HUES6 (cell line): ENCODE measurements around the gene NIPA2.

Experiments
- H3K27ac ChIP-seq: 2 replicates; pipeline ENCODE4 v1.7.0; 2013; ENCODE audit warnings: low read depth, mild to moderate bottlenecking, low read length, inconsistent platforms
- H3K27me3 ChIP-seq: 2 replicates; pipeline ENCODE4 v1.6.1; 2013; ENCODE audit warnings: low read length; ENCODE audit not compliant: control insufficient read depth, insufficient read depth
- H3K36me3 ChIP-seq: 2 replicates; pipeline ENCODE4 v1.6.1; 2013; ENCODE audit warnings: low read length; ENCODE audit not compliant: control insufficient read depth, insufficient read depth
- H3K4me1 ChIP-seq: 2 replicates; pipeline ENCODE4 v1.6.1; 2013; ENCODE audit warnings: low read length; ENCODE audit not compliant: control insufficient read depth, insufficient read depth
- H3K4me3 ChIP-seq: 2 replicates; pipeline ENCODE4 v1.5.1; 2013; ENCODE audit warnings: low read depth, low read length
- H3K9ac ChIP-seq: one replicate; pipeline ENCODE4 v1.6.1; 2013; ENCODE audit warnings: mild to moderate bottlenecking, low read length
- H3K9me3 ChIP-seq: 2 replicates; pipeline ENCODE4 v1.6.1; 2013; ENCODE audit warnings: low read depth, low read length; ENCODE audit not compliant: control insufficient read depth, insufficient read depth

Gene NIPA2

DNA sequence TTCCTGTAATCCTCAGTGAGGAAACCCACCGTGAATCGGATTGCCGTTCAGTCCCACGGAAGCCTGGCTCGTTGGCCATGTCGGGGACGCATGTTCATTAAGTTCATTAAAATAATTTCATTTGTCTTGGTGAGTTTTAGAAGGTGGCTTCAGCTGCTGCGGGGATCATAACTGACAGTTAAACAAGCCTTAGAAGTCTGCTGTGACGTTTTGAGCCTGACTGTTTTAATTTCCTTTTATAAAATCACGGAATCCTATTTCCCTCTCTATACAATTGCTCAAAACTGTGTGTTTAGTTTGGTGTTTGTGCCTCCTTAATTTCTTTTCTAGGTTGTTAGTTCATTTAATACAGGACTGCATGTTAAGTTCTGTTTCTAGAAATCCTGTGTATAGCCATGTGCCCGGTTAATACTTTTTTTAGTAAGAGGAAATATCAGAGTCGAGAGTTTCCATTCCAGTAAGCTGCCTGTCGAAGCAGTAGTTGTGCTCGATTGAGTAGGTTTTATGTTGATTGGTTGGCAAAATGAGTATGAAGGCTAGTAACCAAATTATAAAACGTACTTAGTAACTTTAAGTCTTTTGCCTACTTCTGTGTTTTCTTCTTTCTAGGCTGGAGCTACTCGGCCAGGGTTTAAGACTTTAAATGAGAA lies 705 bp downstream of the NIPA2 start:
- H3K4me1 ChIP-seq: 0 out of 2 replicates have a peak, but pooled peaks cover 5% of the 10 kb centered on the region
- H3K9ac ChIP-seq: peak overlapping the region; percentile 91
- H3K27ac ChIP-seq: peak overlapping the region; percentile 69
- H3K27me3 ChIP-seq: no peaks in the 10 kb centered on the region
- peak overlapping the region; percentile 81 for H3K4me3 ChIP-seq
- H3K36me3 ChIP-seq: peaks cover 13% of the 10 kb centered on the region; the same call in 1 of the 2 replicates
- H3K9me3 ChIP-seq: peaks cover 4% of the 10 kb centered on the region; the same call in 1 of the 2 replicates

DNA sequence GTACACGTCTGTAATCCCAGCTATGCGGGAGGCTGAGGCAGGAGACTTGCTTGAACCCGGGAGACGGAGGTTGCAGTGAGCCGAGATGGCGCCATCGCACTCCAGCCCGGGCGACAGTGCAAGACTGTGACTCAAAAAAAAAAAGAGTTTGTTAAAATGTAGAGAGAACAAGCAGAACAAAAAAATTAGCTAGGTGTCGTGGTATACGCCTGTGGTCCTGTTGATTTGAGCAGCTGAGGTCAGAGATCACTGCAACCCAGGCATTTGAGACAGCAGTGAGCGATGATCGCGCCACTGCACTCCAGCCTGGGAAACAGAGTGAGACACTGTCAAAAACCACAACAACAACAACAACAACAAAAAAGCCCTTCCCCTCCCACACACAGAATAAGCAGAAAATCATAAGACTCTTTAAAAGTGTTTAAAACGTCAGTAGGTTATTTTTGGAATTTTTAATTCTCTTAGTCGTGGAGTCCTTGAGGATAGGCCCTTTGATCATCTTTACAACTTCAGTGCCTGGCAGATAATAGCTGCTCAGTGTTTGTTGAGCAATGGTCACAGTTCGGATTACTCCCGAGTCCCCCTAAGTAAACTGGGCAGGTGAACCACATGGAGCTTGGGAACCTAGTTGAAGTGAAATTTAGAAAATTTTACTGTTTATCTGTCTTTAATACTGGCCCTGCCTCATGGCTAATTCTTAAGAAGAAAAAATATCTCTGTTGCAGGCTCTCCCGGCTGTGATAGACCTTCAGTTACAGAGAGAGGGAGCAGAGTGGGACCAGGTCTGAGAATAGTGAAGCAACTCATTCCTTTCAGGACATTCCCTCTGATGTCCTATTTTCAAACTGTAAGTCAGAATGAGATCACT lies 6.2 kb downstream of the NIPA2 start:
- Histone ChIP-seq H3K4me1 (peaks cover 25% of the 10 kb centered on the region), H3K36me3 (peaks cover 54% of the 10 kb centered on the region), H3K9me3 (no peaks in the 10 kb centered on the region), H3K4me3 (0 out of 2 replicates have a peak overlapping the region, but pooled peaks have one; percentile 9), H3K27ac (peak overlapping the region; percentile 44), H3K9ac (no peak overlapping the region), H3K27me3 (no peaks in the 10 kb centered on the region)

DNA sequence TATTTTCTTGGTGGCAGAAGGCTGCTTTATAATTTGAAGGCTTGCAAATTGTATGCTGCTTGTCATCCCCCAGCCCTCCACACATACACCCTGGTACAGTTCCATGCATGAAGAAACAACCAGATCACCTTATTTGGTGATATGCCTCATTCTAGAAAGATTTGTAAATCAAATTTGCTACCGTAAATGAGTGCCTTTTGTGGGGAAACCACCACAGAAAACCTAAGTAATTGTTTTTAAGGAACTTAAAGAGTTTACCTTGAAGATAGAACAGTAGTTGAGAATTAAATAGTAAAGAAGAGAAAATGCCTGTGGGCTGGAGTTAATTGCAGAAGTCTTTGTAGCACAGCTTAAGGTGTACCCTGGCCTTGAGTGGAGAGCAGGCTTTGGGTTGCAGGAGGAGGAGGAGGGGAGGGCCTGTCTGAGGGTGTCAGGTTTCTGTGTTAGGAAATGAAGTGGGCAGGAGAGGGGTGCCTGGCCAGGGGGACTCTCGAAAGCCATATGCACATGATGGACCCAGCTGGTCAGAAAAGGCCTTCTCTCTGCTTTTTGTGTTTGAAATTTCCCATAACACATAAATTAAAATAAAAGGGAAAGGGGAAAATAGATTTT lies 6.9 kb downstream of the NIPA2 start:
- 0 out of 2 replicates have a peak overlapping the region, but pooled peaks have one; percentile 9 for H3K4me3 ChIP-seq
- peak overlapping the region; percentile 13 for H3K9ac ChIP-seq
- peak overlapping the region; percentile 44 for H3K27ac ChIP-seq
- H3K36me3 ChIP-seq: peaks cover 61% of the 10 kb centered on the region
- peaks cover 27% of the 10 kb centered on the region for H3K4me1 ChIP-seq
- H3K9me3 ChIP-seq: no peaks in the 10 kb centered on the region
- H3K27me3 ChIP-seq: no peaks in the 10 kb centered on the region

GRCh38 chr15:22846073-22846472 lies 7.6 kb downstream of the NIPA2 start:
- no peak overlapping the region for H3K27ac ChIP-seq
- peaks cover 65% of the 10 kb centered on the region for H3K36me3 ChIP-seq
- no peak overlapping the region for H3K9ac ChIP-seq
- no peaks in the 10 kb centered on the region for H3K27me3 ChIP-seq
- H3K9me3 ChIP-seq: no peaks in the 10 kb centered on the region
- peaks cover 24% of the 10 kb centered on the region for H3K4me1 ChIP-seq
- no peak overlapping the region for H3K4me3 ChIP-seq

DNA sequence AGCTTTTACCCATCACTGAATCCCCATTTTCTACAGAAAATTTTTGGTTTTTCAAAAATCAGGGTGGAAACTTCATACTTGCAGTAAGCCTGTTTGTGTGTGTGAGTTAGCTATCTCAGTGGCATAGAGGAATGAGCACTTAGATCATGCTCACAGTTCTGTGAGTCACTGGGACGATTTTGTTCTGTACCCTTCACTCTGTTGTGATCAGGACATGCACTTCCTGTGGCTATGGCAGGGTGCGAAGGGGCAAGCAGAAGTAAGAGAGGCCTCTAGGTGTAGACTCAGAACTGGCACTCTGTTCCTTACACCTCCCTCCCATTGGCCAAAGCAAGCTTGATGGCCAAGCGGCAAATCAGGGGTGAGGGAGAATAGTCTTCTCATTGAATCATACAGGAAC lies 11.6 kb downstream of the NIPA2 start:
- H3K36me3 ChIP-seq: peaks cover 80% of the 10 kb centered on the region
- no peak overlapping the region for H3K27ac ChIP-seq
- no peaks in the 10 kb centered on the region for H3K9me3 ChIP-seq
- no peak overlapping the region for H3K4me3 ChIP-seq
- H3K9ac ChIP-seq: no peak overlapping the region
- H3K27me3 ChIP-seq: no peaks in the 10 kb centered on the region
- H3K4me1 ChIP-seq: peaks cover 16% of the 10 kb centered on the region

GRCh38 chr15:22851513-22851912 lies 13.0 kb downstream of the NIPA2 start:
- Histone ChIP-seq H3K27me3 (no peaks in the 10 kb centered on the region), H3K36me3 (peaks cover 81% of the 10 kb centered on the region), H3K4me1 (0 out of 2 replicates have a peak, but pooled peaks cover 4% of the 10 kb centered on the region), H3K27ac (no peak overlapping the region), H3K9ac (no peak overlapping the region), H3K4me3 (no peak overlapping the region), H3K9me3 (no peaks in the 10 kb centered on the region)

DNA sequence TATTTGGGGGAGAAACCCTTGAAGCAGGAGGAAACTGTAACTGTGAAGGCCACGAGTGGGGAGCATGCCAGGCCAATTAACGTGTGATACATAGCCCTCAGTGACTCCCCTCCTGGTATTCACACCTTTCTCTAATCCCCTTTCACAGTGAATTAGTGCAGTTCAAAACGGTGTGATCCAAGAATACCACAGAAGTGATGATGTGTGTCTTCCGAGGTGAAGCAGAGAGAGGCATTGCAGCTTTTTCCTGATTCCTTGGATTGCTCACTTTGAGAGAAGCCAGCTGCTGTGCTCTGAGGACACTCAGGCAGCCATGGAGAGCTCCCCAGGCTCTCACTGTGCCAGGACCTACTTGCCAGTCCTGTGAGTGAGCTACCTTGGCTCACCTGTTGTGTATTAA lies 17.3 kb downstream of the NIPA2 start:
- no peak overlapping the region for H3K9ac ChIP-seq
- peaks cover 83% of the 10 kb centered on the region for H3K36me3 ChIP-seq
- H3K4me3 ChIP-seq: no peak overlapping the region
- H3K27me3 ChIP-seq: no peaks in the 10 kb centered on the region
- H3K4me1 ChIP-seq: no peaks in the 10 kb centered on the region
- H3K27ac ChIP-seq: no peak overlapping the region
- H3K9me3 ChIP-seq: no peaks in the 10 kb centered on the region

GRCh38 chr15:22856659-22857058 lies 18.2 kb downstream of the NIPA2 start:
- H3K27me3 ChIP-seq: no peaks in the 10 kb centered on the region
- H3K36me3 ChIP-seq: peaks cover 85% of the 10 kb centered on the region
- no peak overlapping the region for H3K4me3 ChIP-seq
- H3K27ac ChIP-seq: no peak overlapping the region
- H3K4me1 ChIP-seq: no peaks in the 10 kb centered on the region
- H3K9me3 ChIP-seq: no peaks in the 10 kb centered on the region
- no peak overlapping the region for H3K9ac ChIP-seq

DNA sequence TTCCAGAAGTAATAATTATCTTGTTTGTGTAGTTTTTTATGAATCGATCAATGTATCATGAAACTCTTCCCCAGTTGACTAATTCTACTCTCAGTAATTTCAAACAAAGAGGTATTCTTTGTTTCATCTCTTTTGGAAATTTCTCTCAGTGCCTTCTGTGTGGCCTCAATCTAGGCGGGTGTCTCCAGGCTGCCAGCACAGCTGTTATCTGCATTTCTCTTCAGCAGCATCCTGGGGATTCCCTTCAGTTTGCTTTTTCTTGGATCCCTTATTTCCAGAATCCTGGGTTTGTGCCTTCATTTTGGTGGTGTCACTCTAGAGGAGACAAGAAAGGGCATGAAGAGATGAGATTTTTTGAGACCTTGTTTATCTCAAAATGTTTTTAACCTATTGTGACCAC lies 22.7 kb downstream of the NIPA2 start:
- Histone ChIP-seq H3K27ac (no peak overlapping the region), H3K4me3 (no peak overlapping the region), H3K36me3 (peaks cover 77% of the 10 kb centered on the region)

GRCh38 chr15:22863356-22863755 lies 24.9 kb downstream of the NIPA2 start:
- Histone ChIP-seq H3K9ac (no peak overlapping the region), H3K27ac (no peak overlapping the region), H3K36me3 (peaks cover 83% of the 10 kb centered on the region), H3K9me3 (peaks cover 3% of the 10 kb centered on the region; the same call in 1 of the 2 replicates), H3K27me3 (no peaks in the 10 kb centered on the region), H3K4me1 (no peaks in the 10 kb centered on the region), H3K4me3 (no peak overlapping the region)

More for the DNA sequence above, 22.7 kb downstream of the NIPA2 start:
- H3K27me3 ChIP-seq: no peaks in the 10 kb centered on the region
- H3K9ac ChIP-seq: no peak overlapping the region
- H3K4me1 ChIP-seq: no peaks in the 10 kb centered on the region
- H3K9me3 ChIP-seq: peaks cover 3% of the 10 kb centered on the region; the same call in 1 of the 2 replicates

DNA sequence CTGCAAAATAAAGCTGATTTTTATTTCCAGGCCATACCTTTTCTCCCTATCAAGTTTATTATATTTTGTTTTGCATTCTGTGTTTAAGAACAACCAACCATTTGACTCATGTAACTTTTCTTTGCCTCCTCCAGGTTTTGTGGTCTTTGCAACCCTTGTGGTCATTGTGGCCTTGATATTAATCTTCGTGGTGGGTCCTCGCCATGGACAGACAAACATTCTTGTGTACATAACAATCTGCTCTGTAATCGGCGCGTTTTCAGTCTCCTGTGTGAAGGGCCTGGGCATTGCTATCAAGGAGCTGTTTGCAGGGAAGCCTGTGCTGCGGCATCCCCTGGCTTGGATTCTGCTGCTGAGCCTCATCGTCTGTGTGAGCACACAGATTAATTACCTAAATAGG lies 27.6 kb downstream of the NIPA2 start:
- Histone ChIP-seq H3K9me3 (peaks cover 3% of the 10 kb centered on the region; the same call in 1 of the 2 replicates), H3K27ac (no peak overlapping the region), H3K27me3 (no peaks in the 10 kb centered on the region), H3K4me1 (no peaks in the 10 kb centered on the region), H3K36me3 (peaks cover 84% of the 10 kb centered on the region), H3K4me3 (no peak overlapping the region), H3K9ac (no peak overlapping the region)
